Stomach (tissue), 9 donors: Measurements from ENCODE around the gene CCDC24. TPM values are rescaled to one million over a fixed set of nuclear protein-coding genes. Genes with fewer than 3 reads are reported as not detected.

Experiments
- DNase-seq, 2 donors: peaks; one replicate each; pipeline versions ENCODE4 v3.0.0 to v3.0.0-alpha.2; 2013 to 2019
- H3K27ac ChIP-seq, 5 donors: fragments of 200-600 bp in 4 of 5; sonication (generic) in 4 of 5; one replicate each; pipeline ENCODE4 v1.5.1; 2013 to 2019; ENCODE audit warnings: mild to moderate bottlenecking in 1 of 5, moderate library complexity in 1 of 5
- H3K27me3 ChIP-seq, 3 donors: fragments of 200-600 bp; sonication (generic); one replicate each; pipeline ENCODE4 v1.5.1; 2017 to 2019; ENCODE audit warnings: mixed run types in 1 of 3
- H3K36me3 ChIP-seq, 4 donors: fragments of 200-600 bp; sonication (generic); 1 replicate in 3 of 4; 2 replicates in 1 of 4; pipeline ENCODE4 v1.5.1; 2016 to 2019
- H3K4me1 ChIP-seq, 4 donors: fragments of 200-600 bp; sonication (generic); one replicate each; pipeline ENCODE4 v1.5.1; 2016 to 2019
- H3K4me3 ChIP-seq, 4 donors: fragments of 200-600 bp; sonication (generic) in 3 of 4; one replicate each; pipeline ENCODE4 v1.5.1; 2016 to 2019; ENCODE audit warnings: mild to moderate bottlenecking in 1 of 4
- H3K9me3 ChIP-seq, 4 donors: fragments of 200-600 bp; sonication (generic); one replicate each; pipeline ENCODE4 v1.5.1; 2016 to 2019
- EP300 ChIP-seq: sonication (generic); formaldehyde crosslinking; IDR thresholded peaks from one replicate; pipeline ENCODE4 v1.6.1; 2017; ENCODE audit warnings: antibody characterized with exemption
- POLR2A ChIP-seq, 4 donors: fragments of 450-650 bp; IDR thresholded peaks; one replicate each; pipeline ENCODE4 v1.6.1; 2016; ENCODE audit warnings: antibody characterized with exemption in 4 of 4, control low read depth in 2 of 4, mild to moderate bottlenecking in 1 of 4, moderate library complexity in 1 of 4
- POLR2AphosphoS5 ChIP-seq, 3 donors: sonication (generic); formaldehyde crosslinking; IDR thresholded peaks; one replicate each; pipeline ENCODE4 v1.6.1; 2016; ENCODE audit warnings: antibody characterized with exemption in 3 of 3
- WGBS, 5 donors: extraction: QIAGEN DNeasy Blood & Tissue Kit in 3 of 5; methylation state at CpG; one replicate each; pipeline versions ENCODE4 v1.1.5 to v1.1.7; 2013 to 2018; 5-methylcytosine and 5-hydroxymethylcytosine counted together
- intact Hi-C: fragments of 100-400 bp; cut with DNase I; formaldehyde crosslinking; loops from one replicate; pipeline ENCODE4 v1.15.1; 2023; ENCODE audit warnings: low total_unique reads
- polyA plus RNA-seq, 3 donors: library from polyadenylated mRNA; stranded (reverse); fragments of 200-250 nt; gene quantifications; one replicate each; pipeline ENCODE4 v1.2.3, GENCODE V29; 2013
- total RNA-seq, 5 donors: library from RNA; depleted of rRNA; stranded (reverse); fragments of >200 nt; gene quantifications; one replicate each; pipeline versions ENCODE4 v1.1.0 to v1.2.3, GENCODE V29; 2014 to 2016
- TF ChIP-seq, protein P1 (sequence below), 7 experiments: fragments of 450-650 bp in 4 of 7; fragments of 200-600 bp in 3 of 7; sonication (generic) in 3 of 7; IDR thresholded peaks; one replicate each; pipeline ENCODE4 v1.5.1; 2016 to 2019; ENCODE audit warnings: antibody characterized with exemption in 7 of 7, control low read depth in 2 of 7, mild to moderate bottlenecking in 1 of 7
- donor health status: healthy with polysubstance abuse.
- donor health status: Bipolar disorder and iron deficiency.
- donor health status: healthy.

CCDC24 gene
- total and polyA plus RNA-seq, 8 donors: 1.2 to 32.4 (median 10.7) TPM

GRCh38 chr1:43970502-43970901, 20.9 kb upstream of the CCDC24 start:
- WGBS, 5 donors: 33 to 45% (median 42%) methylated on average over 3 to 5 of the region's 5 CpGs
- peaks cover 16 to 39% (median 31%) of the 10 kb centered on the region in 4 donors for H3K4me1 ChIP-seq
- peaks cover 3 to 48% (median 40%) of the 10 kb centered on the region in 4 donors for H3K36me3 ChIP-seq
- DNase-seq: no peak
- H3K4me3 ChIP-seq: peak overlapping the region; percentile 81 to 99 (median 93)
- peak overlapping the region in 3 of 5 donors; percentile 32 to 75 (median 54) for H3K27ac ChIP-seq
- no peaks in the 10 kb centered on the region for H3K9me3 ChIP-seq
- intact Hi-C loops: no loop called here
- no peak for TF ChIP-seq POLR2A (IDR thresholded peaks at IDR 0.05)
- TF ChIP-seq, protein P1, sequence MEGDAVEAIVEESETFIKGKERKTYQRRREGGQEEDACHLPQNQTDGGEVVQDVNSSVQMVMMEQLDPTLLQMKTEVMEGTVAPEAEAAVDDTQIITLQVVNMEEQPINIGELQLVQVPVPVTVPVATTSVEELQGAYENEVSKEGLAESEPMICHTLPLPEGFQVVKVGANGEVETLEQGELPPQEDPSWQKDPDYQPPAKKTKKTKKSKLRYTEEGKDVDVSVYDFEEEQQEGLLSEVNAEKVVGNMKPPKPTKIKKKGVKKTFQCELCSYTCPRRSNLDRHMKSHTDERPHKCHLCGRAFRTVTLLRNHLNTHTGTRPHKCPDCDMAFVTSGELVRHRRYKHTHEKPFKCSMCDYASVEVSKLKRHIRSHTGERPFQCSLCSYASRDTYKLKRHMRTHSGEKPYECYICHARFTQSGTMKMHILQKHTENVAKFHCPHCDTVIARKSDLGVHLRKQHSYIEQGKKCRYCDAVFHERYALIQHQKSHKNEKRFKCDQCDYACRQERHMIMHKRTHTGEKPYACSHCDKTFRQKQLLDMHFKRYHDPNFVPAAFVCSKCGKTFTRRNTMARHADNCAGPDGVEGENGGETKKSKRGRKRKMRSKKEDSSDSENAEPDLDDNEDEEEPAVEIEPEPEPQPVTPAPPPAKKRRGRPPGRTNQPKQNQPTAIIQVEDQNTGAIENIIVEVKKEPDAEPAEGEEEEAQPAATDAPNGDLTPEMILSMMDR (IDR thresholded peaks at IDR 0.05): no peak
- no peak for TF ChIP-seq POLR2AphosphoS5 (IDR thresholded peaks at IDR 0.05)
- TF ChIP-seq EP300: no peak
- no peaks in the 10 kb centered on the region for H3K27me3 ChIP-seq

- Histone ChIP-seq H3K9me3 (no peaks in the 10 kb centered on the region), H3K36me3 (peaks cover 3 to 44% (median 37%) of the 10 kb centered on the region in 4 donors), H3K4me1 (peaks cover 20 to 43% (median 36%) of the 10 kb centered on the region in 4 donors), H3K27ac (no peak overlapping the region), H3K27me3 (no peaks in the 10 kb centered on the region), H3K4me3 (peak overlapping the region in 3 of 4 donors; percentile 90 to 99 (median 96))
- DNase-seq: no peak
- TF ChIP-seq POLR2A (IDR thresholded peaks at IDR 0.05): no peak
- TF ChIP-seq POLR2AphosphoS5 (IDR thresholded peaks at IDR 0.05): no peak
- TF ChIP-seq, protein P1 (IDR thresholded peaks at IDR 0.05): no peak
- no peak for TF ChIP-seq EP300
- intact Hi-C loops: no loop called here
- WGBS, 5 donors: 84 to 92% (median 89%) methylated on average over 8 to 9 of the region's 9 CpGs
Measured at GRCh38 chr1:43970911-43971310, 20.5 kb upstream of the CCDC24 start.

GRCh38 chr1:43971336-43971980, 19.9 kb upstream of the CCDC24 start:
- Histone ChIP-seq H3K4me3 (peak overlapping the region in 2 of 4 donors; percentile 96 to 99), H3K27ac (no peak overlapping the region), H3K9me3 (no peaks in the 10 kb centered on the region), H3K36me3 (peaks cover 6 to 44% (median 36%) of the 10 kb centered on the region in 4 donors), H3K4me1 (peaks cover 25 to 49% (median 41%) of the 10 kb centered on the region in 4 donors), H3K27me3 (no peaks in the 10 kb centered on the region)
- TF ChIP-seq, protein P1 (IDR thresholded peaks at IDR 0.05): no peak
- TF ChIP-seq EP300 (no peak), POLR2A (IDR thresholded peaks at IDR 0.05) (no peak), POLR2AphosphoS5 (IDR thresholded peaks at IDR 0.05) (no peak)
- 93 to 97% (median 97%) methylated on average over 13 to 17 of the region's 17 CpGs for WGBS, 5 donors
- intact Hi-C loops: no loop called here
- DNase-seq: no peak

- TF ChIP-seq, protein P1 (IDR thresholded peaks at IDR 0.05): no peak
- no peak for TF ChIP-seq POLR2A (IDR thresholded peaks at IDR 0.05)
- TF ChIP-seq POLR2AphosphoS5 (IDR thresholded peaks at IDR 0.05): no peak
- 26 to 35% (median 29%) methylated on average over 9 of the region's 9 CpGs for WGBS, 5 donors
- Histone ChIP-seq H3K9me3 (no peaks in the 10 kb centered on the region), H3K4me3 (peak overlapping the region; percentile 63 to 84 (median 76)), H3K4me1 (peaks cover 44 to 73% (median 63%) of the 10 kb centered on the region in 4 donors), H3K27me3 (no peaks in the 10 kb centered on the region), H3K36me3 (peaks cover 13 to 50% (median 40%) of the 10 kb centered on the region in 4 donors), H3K27ac (peak overlapping the region; percentile 90 to 97 (median 96))
- intact Hi-C loops: no loop called here
- no peak for DNase-seq
Measured at GRCh38 chr1:43973981-43974442, 17.4 kb upstream of the CCDC24 start.
